Hematopoietic multipotent progenitor cell treated with erythropoietin and hydrocortisone succinate and interleukin-3 and kit ligand, for 8 days (in vitro differentiated cells): Measurements from ENCODE around the gene PGD.
A peak's percentile ranks its signal among the peaks of the same experiment; 100 is the strongest.
"Not testable (repeated sequence)": the region's sequence is repeated elsewhere in the genome, so short reads cannot be mapped to it uniquely, and the experiment has no call there.

Experiments
- DNase-seq: peaks from one replicate; pipeline ENCODE4 v3.0.0-alpha.2; 2015

Gene PGD

GRCh38 chr1:10399444-10399941 is 629 bp downstream of the PGD start:
- DNase-seq: no peak

- DNase-seq: no peak
Observed at GRCh38 chr1:10400013-10400412, 1.1 kb downstream of the PGD start.

GRCh38 chr1:10401281-10401680 is 2.4 kb downstream of the PGD start:
- no peak for DNase-seq

- no peak for DNase-seq
Observed at GRCh38 chr1:10402729-10403274, 3.9 kb downstream of the PGD start.

- no peak for DNase-seq
Observed at GRCh38 chr1:10407201-10407600, 8.3 kb downstream of the PGD start.

- DNase-seq: peak; percentile 88
Observed at GRCh38 chr1:10415211-10415930, 16.5 kb downstream of the PGD start.

- not testable (repeated sequence) for DNase-seq
Observed at GRCh38 chr1:10415967-10416366, 17.1 kb downstream of the PGD start.

- not testable (repeated sequence) for DNase-seq
Observed at GRCh38 chr1:10418741-10419140, 19.9 kb downstream of the PGD start.

GRCh38 chr1:10419351-10419750 is 20.5 kb downstream of the PGD start:
- DNase-seq: no peak

- no peak for DNase-seq
Observed at GRCh38 chr1:10421637-10422036, 22.8 kb downstream of the PGD start.

- no peak for DNase-seq
Observed at GRCh38 chr1:10424034-10424433, 25.2 kb downstream of the PGD start.

GRCh38 chr1:10424651-10425050 is 25.8 kb downstream of the PGD start:
- DNase-seq: no peak

- peak; percentile 24 for DNase-seq
Observed at GRCh38 chr1:10425826-10426534, 27.1 kb downstream of the PGD start.

- not testable (repeated sequence) for DNase-seq
Observed at GRCh38 chr1:10426535-10426848, 27.6 kb downstream of the PGD start.

- no peak for DNase-seq
Observed at GRCh38 chr1:10428984-10429383, 30.1 kb downstream of the PGD start.

GRCh38 chr1:10429868-10430215 is 31.0 kb downstream of the PGD start:
- DNase-seq: peak; percentile 28

- peak; percentile 91 for DNase-seq
Observed at GRCh38 chr1:10430216-10431069, 31.6 kb downstream of the PGD start, which contains the start of gene CENPS. Gene CENPS, plus strand, starts transcription at chr1:10430433. Its CDS starts 85 bp downstream, at chr1:10430518.

GRCh38 chr1:10431070-10431730 is 32.3 kb downstream of the PGD start:
- peak; percentile 45 for DNase-seq

GRCh38 chr1:10432910-10433700 is 34.2 kb downstream of the PGD start:
- no peak for DNase-seq

GRCh38 chr1:10433790-10434189 is 34.9 kb downstream of the PGD start:
- DNase-seq: no peak

GRCh38 chr1:10434590-10434989 is 35.7 kb downstream of the PGD start:
- DNase-seq: no peak

GRCh38 chr1:10437052-10437451 is 38.2 kb downstream of the PGD start:
- no peak for DNase-seq
